Raji (cell line): ENCODE measurements around the gene PCSK5.

ENCODE experiments used
- POLR2A ChIP-seq: IDR thresholded peaks from 2 replicates; pipeline ENCODE4 v1.6.1; 2011; ENCODE audit warnings: low read depth, low read length, control low read depth; ENCODE audit not compliant: insufficient read depth

Gene PCSK5

GRCh38 chr9:75933982-75934381 lies 43.5 kb downstream of the PCSK5 start:
- TF ChIP-seq POLR2A = no peak

DNA sequence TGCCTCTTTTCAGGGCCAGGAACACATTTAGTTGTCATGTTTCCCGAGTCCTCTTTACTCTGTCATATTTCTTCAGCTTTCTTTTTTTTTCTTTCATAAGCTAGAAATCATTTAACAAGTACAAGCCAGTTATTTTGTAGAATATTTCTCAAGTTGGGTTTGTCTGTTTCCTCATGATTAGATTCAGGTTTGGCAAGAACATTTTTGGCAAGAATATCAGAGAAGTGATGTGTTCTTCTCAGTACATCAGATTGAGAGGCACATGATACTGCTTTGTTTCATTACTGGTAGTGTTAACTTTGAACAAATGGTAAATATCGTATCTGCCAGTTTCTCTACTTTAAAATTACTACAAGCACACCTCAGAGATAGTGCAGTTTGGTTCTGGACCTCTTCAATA lies 45.1 kb downstream of the PCSK5 start:
- no peak for TF ChIP-seq POLR2A

- TF ChIP-seq POLR2A = no peak
Measured at GRCh38 chr9:75937521-75938258, 47.2 kb downstream of the PCSK5 start.

DNA sequence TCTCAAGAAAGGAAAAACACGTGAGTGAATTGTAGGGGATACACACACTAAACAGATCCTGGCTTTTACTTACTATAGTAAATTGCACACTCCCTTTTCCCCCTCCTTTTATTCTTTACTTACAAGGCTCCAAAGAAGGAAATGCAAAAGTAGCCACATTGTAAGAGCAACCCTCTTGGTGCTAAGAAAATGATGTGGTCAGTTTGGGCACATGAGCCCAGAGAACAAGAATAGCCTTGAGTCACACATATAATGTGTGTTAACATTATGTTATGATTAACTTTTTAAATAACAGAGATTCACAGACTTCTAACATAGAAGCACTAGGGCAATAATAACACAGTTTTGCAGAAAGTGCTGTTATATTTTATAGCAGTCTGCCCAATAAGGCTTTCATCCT lies 48.5 kb downstream of the PCSK5 start:
- no peak for TF ChIP-seq POLR2A

DNA sequence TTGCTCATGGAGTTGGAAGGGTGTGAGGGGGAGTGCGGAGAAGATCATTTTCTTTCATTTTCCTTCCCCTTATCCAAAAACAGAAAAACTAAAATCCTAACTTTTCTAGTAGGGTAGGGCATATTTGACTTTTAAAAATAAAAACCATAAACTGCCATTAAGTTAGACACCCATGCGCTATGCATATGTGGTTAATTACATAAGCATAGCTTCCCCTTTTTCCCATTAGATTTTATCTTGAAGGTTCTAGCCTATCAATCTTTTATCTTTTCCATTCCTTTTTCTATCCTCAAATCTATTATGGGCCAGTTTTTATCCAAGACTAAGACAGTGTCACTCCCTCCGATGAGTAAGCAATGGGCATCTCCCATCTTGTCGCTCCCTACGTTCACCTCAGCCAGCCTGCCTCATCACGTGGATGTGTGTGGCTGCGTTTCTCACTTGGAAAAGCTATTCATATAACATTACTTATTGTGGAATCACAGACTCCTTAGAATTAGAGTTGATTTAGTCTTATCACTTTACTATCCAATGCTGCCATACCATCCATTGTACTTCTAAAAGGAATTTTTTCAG lies 49.2 kb downstream of the PCSK5 start:
- TF ChIP-seq POLR2A = no peak

- no peak for TF ChIP-seq POLR2A
Measured at GRCh38 chr9:75941066-75941465, 50.6 kb downstream of the PCSK5 start.

DNA sequence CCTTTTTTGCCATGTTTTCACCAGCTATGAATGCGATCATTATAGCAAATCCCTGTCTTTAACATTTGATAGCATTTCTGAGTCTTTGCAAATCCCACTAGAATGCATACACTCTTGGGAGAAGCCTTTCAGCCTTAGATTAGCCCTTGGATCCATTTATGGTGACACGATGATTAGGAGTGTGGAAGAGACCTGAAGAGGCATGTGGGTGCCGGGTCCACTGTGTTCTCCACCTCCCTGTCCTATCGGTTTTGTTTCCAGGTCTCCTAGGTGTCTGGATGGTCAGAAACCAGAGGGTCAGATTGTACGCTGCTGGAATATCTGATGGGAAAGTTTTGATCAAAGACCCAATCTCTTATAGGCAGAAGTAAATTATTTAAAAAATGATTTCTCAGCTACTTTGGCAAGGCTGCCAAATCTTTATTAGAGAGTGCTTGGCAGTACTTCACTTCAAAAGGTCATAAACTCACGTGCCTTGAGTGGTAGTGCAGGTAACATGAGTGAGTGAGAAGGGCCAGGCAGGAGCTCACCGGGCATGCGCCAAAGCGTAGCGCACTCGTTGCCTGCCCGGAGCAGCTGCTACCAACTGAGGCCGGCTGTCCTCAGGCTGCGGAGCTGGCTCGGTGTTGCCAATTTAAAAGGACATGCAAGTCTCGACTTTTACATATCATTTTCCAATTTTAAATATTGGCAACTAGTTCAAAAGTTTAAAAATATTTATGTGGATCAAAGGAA lies 51.3 kb downstream of the PCSK5 start:
- no peak for TF ChIP-seq POLR2A

GRCh38 chr9:75946766-75947165 lies 56.3 kb downstream of the PCSK5 start:
- no peak for TF ChIP-seq POLR2A

DNA sequence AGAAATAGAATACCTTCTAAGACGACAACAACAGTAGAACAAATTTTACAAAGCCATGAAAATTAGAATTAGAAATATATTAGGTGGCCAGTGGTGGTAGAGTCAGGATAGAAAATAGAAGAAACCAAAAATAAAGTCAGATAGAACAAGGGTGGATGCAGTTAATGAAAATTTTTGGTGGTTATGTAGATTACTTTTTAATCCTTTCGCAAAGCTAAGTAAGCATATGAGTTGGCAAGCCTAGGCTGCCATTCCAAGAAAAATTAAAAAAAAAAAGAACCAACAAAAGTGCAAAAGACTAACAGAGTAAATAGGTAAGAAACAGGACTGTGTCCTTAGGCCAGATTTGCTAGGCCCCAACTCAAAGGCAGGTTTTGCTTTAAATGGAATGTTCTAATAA lies 56.8 kb downstream of the PCSK5 start:
- no peak for TF ChIP-seq POLR2A

DNA sequence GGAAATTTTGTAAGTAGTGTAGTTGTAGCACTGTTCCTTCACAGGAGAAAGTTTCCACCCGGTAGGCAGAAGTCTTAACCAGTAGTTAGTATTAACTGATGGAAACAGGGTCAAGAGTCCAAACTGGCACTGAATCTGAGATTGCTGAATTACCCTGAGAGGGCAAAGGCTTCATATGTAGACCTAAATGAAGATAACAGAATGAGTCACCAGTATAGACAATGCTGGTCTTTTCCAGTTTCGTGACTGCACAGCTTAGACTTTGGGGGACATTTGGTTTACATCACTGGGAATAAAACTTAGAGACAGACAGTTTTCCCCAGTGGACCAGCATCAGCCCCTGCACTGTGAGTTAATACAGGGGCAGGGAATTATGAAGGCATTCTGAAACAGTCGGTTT lies 60.5 kb downstream of the PCSK5 start:
- TF ChIP-seq POLR2A = no peak

DNA sequence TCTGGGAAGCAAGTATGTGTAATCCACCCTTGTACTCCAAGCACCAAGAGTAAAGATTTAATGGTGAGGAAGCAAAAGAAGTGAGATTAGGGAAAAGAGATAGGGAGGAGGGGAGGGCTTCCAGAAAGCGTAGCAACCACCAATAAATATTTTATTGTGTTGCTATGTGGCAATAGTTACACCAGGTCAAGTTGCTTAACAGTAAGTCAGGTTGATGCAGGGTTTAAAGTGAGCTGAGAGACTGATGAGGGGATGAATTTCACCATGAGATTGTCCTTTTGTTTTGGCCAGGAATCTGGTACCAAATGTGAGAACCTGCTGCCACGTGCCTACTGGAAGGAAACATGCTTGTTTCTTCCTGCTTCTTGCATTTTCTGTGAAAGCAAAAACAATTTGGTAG lies 62.7 kb downstream of the PCSK5 start:
- TF ChIP-seq POLR2A = no peak

- no peak for TF ChIP-seq POLR2A
Measured at GRCh38 chr9:75956161-75956560, 65.7 kb downstream of the PCSK5 start.

GRCh38 chr9:75957116-75957515 lies 66.6 kb downstream of the PCSK5 start:
- TF ChIP-seq POLR2A = no peak

- no peak for TF ChIP-seq POLR2A
Measured at GRCh38 chr9:75958226-75958625, 67.8 kb downstream of the PCSK5 start.

DNA sequence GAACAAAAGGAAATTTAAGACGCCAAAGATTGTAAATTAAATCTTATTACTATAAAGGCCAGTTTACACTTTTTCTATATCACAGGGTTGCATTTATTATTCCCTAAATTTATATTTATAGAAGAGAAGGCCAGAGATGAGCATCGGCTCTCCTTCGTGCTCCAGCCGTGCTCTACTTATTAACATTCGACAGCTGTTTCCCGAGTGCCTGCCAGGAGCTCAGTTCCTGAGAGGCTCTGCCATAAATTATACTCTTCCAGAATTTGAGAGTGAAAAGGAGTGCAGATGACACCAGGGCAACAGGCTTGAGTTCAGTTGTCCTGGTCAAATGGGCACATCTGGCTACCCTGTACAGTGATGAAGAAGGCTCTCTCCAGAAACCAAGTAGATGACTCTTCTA lies 70.1 kb downstream of the PCSK5 start:
- TF ChIP-seq POLR2A = no peak

- TF ChIP-seq POLR2A = no peak
Measured at GRCh38 chr9:75962013-75962661, 71.7 kb downstream of the PCSK5 start.
